H1 (cell line): ENCODE measurements around the gene CCR3. TPM values are rescaled to one million over a fixed set of nuclear protein-coding genes. Genes with fewer than 3 reads are reported as not detected.

Source experiments
- CTCF ChIA-PET: fragments of 300-600 bp; sonication (Branson Sonifier 250); formaldehyde crosslinking; loops from one replicate; lab custom pipeline; 2021; ENCODE audit not compliant: partially characterized antibody; lab: Charles Lee
- POLR2A ChIA-PET: fragments of 300-600 bp; sonication (Branson Sonifier 250); formaldehyde crosslinking; loops from one replicate; lab custom pipeline; 2021; ENCODE audit warnings: inconsistent platforms; ENCODE audit not compliant: partially characterized antibody; lab: Charles Lee
- DNase-seq, 2 experiments: peaks; one replicate each; pipeline versions ENCODE4 v3.0.0 to v3.0.0-alpha.2; 2010 to 2022; ENCODE audit warnings: low spot score in 2 of 2, low read depth in 1 of 2, mixed read lengths in 1 of 2
- FAIRE-seq: peaks from 2 replicates; lab custom pipeline; 2011; peaks lifted over from hg19 to GRCh38; lab: Jason Lieb, UNC
- H2AFZ ChIP-seq: 2 replicates; pipeline ENCODE4 v1.8.1; 2012; ENCODE audit warnings: low read length, inconsistent platforms
- H2AK5ac ChIP-seq: 2 replicates; pipeline ENCODE4 v1.6.1; 2013; ENCODE audit warnings: low read depth, low read length
- H2BK120ac ChIP-seq: replicated peaks from 2 replicates; pipeline ENCODE3; 2013; ENCODE audit warnings: low read depth, low read length, inconsistent platforms
- H2BK12ac ChIP-seq: 2 replicates; pipeline ENCODE4 v1.6.1; 2013; ENCODE audit warnings: low read depth, low read length
- H2BK15ac ChIP-seq: 2 replicates; pipeline ENCODE4 v1.6.1; 2013; ENCODE audit warnings: low read length
- H2BK20ac ChIP-seq: 2 replicates; pipeline ENCODE4 v1.6.1; 2013; ENCODE audit warnings: low read length
- H2BK5ac ChIP-seq: 2 replicates; pipeline ENCODE4 v1.6.1; 2013; ENCODE audit warnings: low read depth, low read length
- H3K14ac ChIP-seq: 2 replicates; pipeline ENCODE4 v1.6.1; 2013; ENCODE audit warnings: inconsistent platforms; ENCODE audit not compliant: insufficient read length
- H3K18ac ChIP-seq: 2 replicates; pipeline ENCODE4 v1.6.1; 2013; ENCODE audit warnings: low read length; ENCODE audit errors: extremely low read depth
- H3K23ac ChIP-seq: 2 replicates; pipeline ENCODE4 v1.6.1; 2013; ENCODE audit warnings: inconsistent platforms; ENCODE audit not compliant: insufficient read length
- H3K23me2 ChIP-seq: 2 replicates; pipeline ENCODE4 v1.6.1; 2013; ENCODE audit warnings: low read depth, low read length
- H3K27ac ChIP-seq: 2 replicates; pipeline ENCODE4 v1.6.1; 2011; ENCODE audit warnings: low read depth, low read length, inconsistent platforms
- H3K27me3 ChIP-seq, 4 experiments: replicated peaks in 1 of 4; 1 replicate in 1 of 4; 2 replicates in 3 of 4; pipeline versions ENCODE4 v1.6.1 to v1.8.1; 2011 to 2013; ENCODE audit warnings: low read length in 3 of 4, mild to moderate bottlenecking in 3 of 4, inconsistent platforms in 2 of 4, mixed read lengths in 2 of 4, moderate library complexity in 1 of 4; ENCODE audit not compliant: control insufficient read depth in 3 of 4, insufficient read depth in 3 of 4; ENCODE audit errors: extremely low read depth in 1 of 4
- H3K36me3 ChIP-seq, 4 experiments: 2 replicates each; pipeline versions ENCODE4 v1.6.1 to v1.8.1; 2011 to 2013; ENCODE audit warnings: mild to moderate bottlenecking in 4 of 4, low read length in 3 of 4, moderate library complexity in 2 of 4, control low read depth in 1 of 4, inconsistent platforms in 1 of 4; ENCODE audit not compliant: insufficient read depth in 4 of 4, control insufficient read depth in 2 of 4
- H3K4ac ChIP-seq: replicated peaks from 2 replicates; pipeline ENCODE3; 2013; ENCODE audit warnings: low read length, low read depth, mixed read lengths, inconsistent platforms; ENCODE audit not compliant: insufficient read length
- H3K4me1 ChIP-seq, 4 experiments: replicated peaks in 1 of 4; 1 replicate in 1 of 4; 2 replicates in 3 of 4; pipeline versions ENCODE4 v1.6.1 to v1.8.1; 2011 to 2013; ENCODE audit warnings: low read length in 3 of 4, inconsistent platforms in 2 of 4, mixed read lengths in 1 of 4; ENCODE audit not compliant: insufficient read depth in 4 of 4, control insufficient read depth in 3 of 4
- H3K4me2 ChIP-seq, 2 experiments: 2 replicates each; pipeline versions ENCODE4 v1.6.1 to v1.8.1; 2011 to 2013; ENCODE audit warnings: low read depth in 2 of 2, low read length in 2 of 2, control low read depth in 1 of 2, inconsistent platforms in 1 of 2, mild to moderate bottlenecking in 1 of 2; ENCODE audit not compliant: insufficient read depth in 1 of 2
- H3K4me3 ChIP-seq, 4 experiments: fragments of 200-600, 300-600 bp in 1 of 4; sonication (generic), shearing (Covaris generic), sonication (Bioruptor Twin) in 1 of 4; 2 replicates each; pipeline versions ENCODE4 v1.5.1 to v1.8.1; 2011 to 2016; ENCODE audit warnings: low read length in 4 of 4, low read depth in 3 of 4, control low read depth in 2 of 4, inconsistent platforms in 2 of 4, mild to moderate bottlenecking in 2 of 4, mixed read lengths in 1 of 4, moderate library complexity in 1 of 4; ENCODE audit not compliant: insufficient read depth in 2 of 4; ENCODE audit errors: extremely low read depth in 1 of 4
- H3K56ac ChIP-seq: replicated peaks from 2 replicates; pipeline ENCODE3; 2013; ENCODE audit warnings: low read depth, mild to moderate bottlenecking, mixed read lengths, low read length, inconsistent platforms; ENCODE audit not compliant: insufficient read length
- H3K79me1 ChIP-seq: 2 replicates; pipeline ENCODE4 v1.6.1; 2013; ENCODE audit warnings: low read depth, low read length, control low read depth
- H3K79me2 ChIP-seq, 2 experiments: 2 replicates each; pipeline versions ENCODE4 v1.6.1 to v1.8.1; 2012 to 2013; ENCODE audit warnings: low read length in 2 of 2, mild to moderate bottlenecking in 2 of 2, inconsistent platforms in 1 of 2; ENCODE audit not compliant: insufficient read depth in 2 of 2, control insufficient read depth in 1 of 2
- H3K9ac ChIP-seq, 4 experiments: replicated peaks in 1 of 4; 1 replicate in 1 of 4; 2 replicates in 3 of 4; pipeline versions ENCODE4 v1.6.1 to v1.8.1; 2011 to 2013; ENCODE audit warnings: low read depth in 3 of 4, low read length in 3 of 4, control low read depth in 2 of 4, mild to moderate bottlenecking in 2 of 4, moderate library complexity in 2 of 4, inconsistent platforms in 1 of 4; ENCODE audit errors: extremely low read depth in 1 of 4
- H3K9me3 ChIP-seq, 2 experiments: 2 replicates each; pipeline versions ENCODE4 v1.6.1 to v1.8.1; 2012 to 2013; ENCODE audit warnings: mild to moderate bottlenecking in 2 of 2, moderate library complexity in 2 of 2, control low read depth in 1 of 2, inconsistent platforms in 1 of 2, low read depth in 1 of 2, low read length in 1 of 2, mixed read lengths in 1 of 2; ENCODE audit not compliant: insufficient read depth in 2 of 2
- H4K20me1 ChIP-seq, 2 experiments: replicated peaks in 1 of 2; 2 replicates each; pipeline versions ENCODE3 to v1.8.1; 2011 to 2013; ENCODE audit warnings: inconsistent platforms in 2 of 2, low read length in 2 of 2, mild to moderate bottlenecking in 1 of 2; ENCODE audit not compliant: insufficient read depth in 2 of 2, control insufficient read depth in 1 of 2
- H4K5ac ChIP-seq: 2 replicates; pipeline ENCODE4 v1.6.1; 2013; ENCODE audit warnings: low read length, low read depth, mixed read lengths, inconsistent platforms; ENCODE audit not compliant: insufficient read length
- H4K8ac ChIP-seq: 2 replicates; pipeline ENCODE4 v1.8.0; 2013; ENCODE audit warnings: mild to moderate bottlenecking, moderate library complexity, low read length, inconsistent platforms; ENCODE audit not compliant: insufficient read depth; ENCODE audit errors: extremely low read depth
- H4K91ac ChIP-seq: replicated peaks from 2 replicates; pipeline ENCODE3; 2013; ENCODE audit warnings: low read length, mixed read lengths, inconsistent platforms; ENCODE audit not compliant: insufficient read length
- BACH1 ChIP-seq: IDR thresholded peaks from 2 replicates; pipeline ENCODE4 v1.6.1; 2012; ENCODE audit warnings: low read length, improper control_type of control experiment
- CEBPB ChIP-seq: IDR thresholded peaks from 2 replicates; pipeline ENCODE4 v1.6.1; 2012; ENCODE audit warnings: low read depth, low read length
- RAD21 ChIP-seq, 2 experiments: IDR thresholded peaks in 1 of 2; conservative IDR thresholded peaks in 1 of 2; 2 replicates each; pipeline ENCODE4 v1.6.1; 2011; ENCODE audit warnings: low read depth in 2 of 2, low read length in 2 of 2, improper control_type of control experiment in 1 of 2, inconsistent platforms in 1 of 2, mild to moderate bottlenecking in 1 of 2, moderate library complexity in 1 of 2
- SIRT6 ChIP-seq: IDR thresholded peaks from one replicate; pipeline ENCODE4 v1.7.1; 2012; ENCODE audit warnings: low read length, inconsistent platforms
- SP1 ChIP-seq: IDR thresholded peaks from 2 replicates; pipeline ENCODE4 v1.6.1; 2011; ENCODE audit warnings: low read depth, low read length
- ZNF274 ChIP-seq: IDR thresholded peaks from 2 replicates; pipeline ENCODE4 v1.7.0; 2012; ENCODE audit warnings: low read length, borderline replicate concordance; ENCODE audit errors: extremely low read depth
- WGBS, 2 experiments: shearing (Covaris generic) in 1 of 2; methylation state at CpG; one replicate each; pipeline versions ENCODE4 v1.1.6 to v1.1.7; 2013 to 2015; ENCODE audit warnings: low lambda C conversion rate in 2 of 2, mixed read lengths in 2 of 2, inconsistent platforms in 1 of 2, low coverage in 1 of 2, missing lambda C conversion rate in 1 of 2; ENCODE audit not compliant: insufficient replicate concordance in 2 of 2, insufficient coverage in 1 of 2, insufficient read length in 1 of 2; ENCODE audit errors: extremely low coverage in 1 of 2, missing lambda C conversion rate in 1 of 2; 5-methylcytosine and 5-hydroxymethylcytosine counted together
- polyA plus RNA-seq, 7 experiments: library from polyadenylated mRNA; depleted of rRNA in 3 of 7; stranded (reverse) in 5 of 7; unstranded in 2 of 7; fragments of >200 nt in 5 of 7; fragments of 200-250 nt in 2 of 7; gene quantifications; 1 replicate in 5 of 7; 2 replicates in 1 of 7; 4 replicates in 1 of 7; pipeline versions ENCODE4 v1.2.1 to v1.2.3, GENCODE V29; 2011 to 2013; ENCODE audit warnings: missing spikeins in 2 of 7, mixed read lengths in 2 of 7
- total RNA-seq: library from RNA; stranded (reverse); fragmentation: NEBNext Ultra II Directional; extraction: Animal tissue kit (Norgen Biotek cat#: 25700); gene quantifications from 2 replicates; pipeline ENCODE4 v1.2.1, GENCODE V29; 2021
- TF ChIP-seq, protein P1 (sequence below): IDR thresholded peaks from 2 replicates; pipeline ENCODE4 v1.6.1; 2012; ENCODE audit warnings: inconsistent platforms

Gene CCR3
- total and polyA plus RNA-seq, 2 of the 8 experiments (the other 6 are each of a cell fraction or from before 2014, with no cell fraction given): not detected

GRCh38 chr3:46236294-46237054, 5.8 kb upstream of the CCR3 start:
- Histone ChIP-seq H3K56ac (no peak overlapping the region), H2AK5ac (no peak overlapping the region), H3K14ac (no peak overlapping the region), H3K4me3 (no peak overlapping the region), H3K23me2 (no peaks in the 10 kb centered on the region), H2BK20ac (no peak overlapping the region), H3K4ac (no peak overlapping the region), H2BK5ac (no peak overlapping the region), H2BK15ac (no peak overlapping the region), H4K91ac (no peak overlapping the region), H3K9me3 (no peaks in the 10 kb centered on the region), H2BK120ac (no peak overlapping the region), H2BK12ac (no peak overlapping the region), H3K27ac (no peak overlapping the region), H3K18ac (no peak overlapping the region), H3K27me3 (no peaks in the 10 kb centered on the region), H3K79me2 (no peaks in the 10 kb centered on the region), H3K79me1 (no peaks in the 10 kb centered on the region), H4K20me1 (no peaks in the 10 kb centered on the region), H3K9ac (no peak overlapping the region), H4K8ac (no peak overlapping the region), H3K4me1 (peaks cover 0 to 4% (median 1%) of the 10 kb centered on the region in 4 experiments; a peak in 3 of 7 replicates), H2AFZ (no peak overlapping the region), H3K23ac (no peak overlapping the region), H3K4me2 (no peak overlapping the region), H3K36me3 (no peaks in the 10 kb centered on the region), H4K5ac (no peak overlapping the region)
- ChIA-PET POLR2A (interaction anchor here (0.6 kb wide), 1 partner anchor 75 kb away, joined by 3 read pairs; no protein-coding TSS in a partner anchor), CTCF (interaction anchor here (1.1 kb wide), 1 partner anchor 136 kb away, joined by 4 read pairs; no protein-coding TSS in a partner anchor)
- no peak for TF ChIP-seq CEBPB
- TF ChIP-seq RAD21 (IDR thresholded peaks at IDR 0.05 in 1 of 2, conservative IDR thresholded peaks at IDR 0.05 in 1 of 2; ENCODE audit: low read depth in 2 of 2, low read length in 2 of 2): no peak
- no peak for TF ChIP-seq SIRT6
- TF ChIP-seq BACH1: no peak
- TF ChIP-seq, protein P1, sequence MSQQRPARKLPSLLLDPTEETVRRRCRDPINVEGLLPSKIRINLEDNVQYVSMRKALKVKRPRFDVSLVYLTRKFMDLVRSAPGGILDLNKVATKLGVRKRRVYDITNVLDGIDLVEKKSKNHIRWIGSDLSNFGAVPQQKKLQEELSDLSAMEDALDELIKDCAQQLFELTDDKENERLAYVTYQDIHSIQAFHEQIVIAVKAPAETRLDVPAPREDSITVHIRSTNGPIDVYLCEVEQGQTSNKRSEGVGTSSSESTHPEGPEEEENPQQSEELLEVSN: peak; percentile 67
- no peak for TF ChIP-seq SP1
- no peak for TF ChIP-seq ZNF274
- WGBS, 2 experiments: 89% methylated on average over 5 of the region's 5 CpGs; no CpG with 5 or more reads in 1 of the 2 experiments
- DNase-seq (no peak), FAIRE-seq (no peak)
